GM12891 (cell line): ENCODE data around the gene OR9A2.

Source experiments
- POLR2AphosphoS5 ChIP-seq: IDR thresholded peaks from 2 replicates; pipeline ENCODE4 v1.6.1; 2011; ENCODE audit warnings: low read depth, low read length, control low read depth
- TAF1 ChIP-seq: IDR thresholded peaks from 2 replicates; pipeline ENCODE4 v1.6.1; 2011; ENCODE audit warnings: low read depth, low read length, control low read depth

DNA sequence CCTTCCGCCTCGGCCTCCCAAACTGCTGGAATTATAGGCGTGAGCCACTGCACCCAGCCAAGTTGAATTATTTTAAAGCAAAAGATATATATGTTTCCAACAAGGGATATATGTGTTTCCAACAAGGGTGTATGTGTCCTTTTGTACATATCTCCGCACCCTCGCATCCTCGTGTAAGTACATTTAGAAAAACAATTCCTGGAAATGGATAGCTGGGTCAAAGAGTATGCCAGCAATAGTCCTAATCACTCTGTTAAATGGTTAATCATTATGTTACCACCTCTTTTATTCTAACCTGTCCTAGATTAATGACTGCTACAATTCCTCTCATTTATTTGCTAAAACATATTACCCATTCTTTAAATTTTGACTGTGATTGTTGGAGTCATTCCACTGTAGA is 28.0 kb downstream of the OR9A2 start:
- no peak for TF ChIP-seq TAF1
- no peak for TF ChIP-seq POLR2AphosphoS5
